Endothelial cell of umbilical vein (primary cell): Measurements from ENCODE around the gene PTPN14. TPM values are rescaled to one million over a fixed set of nuclear protein-coding genes. Genes with fewer than 3 reads are reported as not detected.
"Not testable (repeated sequence)": the region's sequence is repeated elsewhere in the genome, so short reads cannot be mapped to it uniquely, and the experiment has no call there.

ENCODE experiments used
- BruUV-seq: library from RNA; stranded (reverse); fragments of 400-500 nt; replicated peaks from 2 replicates; lab custom pipeline; 2021; lab: Mats Ljungman, UMichigan
- CTCF ChIA-PET: fragments of 300-600, 350-600 bp; sonication (Branson Sonifier 250); formaldehyde crosslinking; loops from one replicate; lab custom pipeline; 2021; ENCODE audit warnings: antibody characterized with exemption, inconsistent platforms; lab: Charles Lee
- POLR2A ChIA-PET: fragments of 300-600, 350-600 bp; sonication (Branson Sonifier 250); formaldehyde crosslinking; loops from one replicate; lab custom pipeline; 2021; ENCODE audit warnings: antibody characterized with exemption, inconsistent platforms; lab: Charles Lee
- DNase-seq: peaks from one replicate; pipeline ENCODE4 v3.0.0-alpha.2; 2011; ENCODE audit warnings: low read depth, low spot score
- FAIRE-seq: peaks from 2 replicates; lab custom pipeline; 2011; peaks lifted over from hg19 to GRCh38; lab: Jason Lieb, UNC
- H2AFZ ChIP-seq: 2 replicates; pipeline ENCODE4 v1.6.0; 2012; ENCODE audit warnings: low read depth, low read length, control low read depth, inconsistent platforms
- H3K27ac ChIP-seq: 2 replicates; pipeline ENCODE4 v1.5.1; 2011; ENCODE audit warnings: low read depth, mild to moderate bottlenecking, control low read depth, low read length, moderate library complexity; ENCODE audit not compliant: insufficient read depth
- H3K27me3 ChIP-seq, 2 experiments: 2 replicates each; pipeline versions ENCODE4 v1.6.0 to v1.6.1; 2011; ENCODE audit warnings: low read length in 2 of 2, mixed read lengths in 1 of 2; ENCODE audit not compliant: control insufficient read depth in 2 of 2, insufficient read depth in 2 of 2
- H3K36me3 ChIP-seq, 2 experiments: 2 replicates in 1 of 2; 3 replicates in 1 of 2; pipeline ENCODE4 v1.5.1; 2011; ENCODE audit warnings: low read length in 2 of 2, mild to moderate bottlenecking in 1 of 2, moderate library complexity in 1 of 2; ENCODE audit not compliant: control insufficient read depth in 2 of 2, insufficient read depth in 2 of 2; ENCODE audit errors: extremely low read depth in 1 of 2
- H3K4me1 ChIP-seq: 3 replicates; pipeline ENCODE4 v1.5.1; 2011; ENCODE audit warnings: mild to moderate bottlenecking, low read length; ENCODE audit not compliant: control insufficient read depth, insufficient read depth; ENCODE audit errors: extremely low read depth
- H3K4me2 ChIP-seq: 2 replicates; pipeline ENCODE4 v1.6.1; 2011; ENCODE audit warnings: low read length, control low read depth, mixed read lengths; ENCODE audit not compliant: insufficient read depth
- H3K4me3 ChIP-seq, 3 experiments: fragments of 200-600 bp in 1 of 3; sonication (generic), shearing (Covaris generic) in 1 of 3; replicated peaks in 1 of 3; 2 replicates each; pipeline ENCODE4 v1.5.1; 2011 to 2016; ENCODE audit warnings: control low read depth in 3 of 3, low read length in 3 of 3, mild to moderate bottlenecking in 2 of 3, inconsistent platforms in 1 of 3, low read depth in 1 of 3, moderate library complexity in 1 of 3; ENCODE audit not compliant: insufficient read depth in 1 of 3
- H3K79me2 ChIP-seq: 2 replicates; pipeline ENCODE4 v1.6.0; 2012; ENCODE audit warnings: low read length, inconsistent platforms; ENCODE audit not compliant: control insufficient read depth, insufficient read depth
- H3K9ac ChIP-seq: replicated peaks from 2 replicates; pipeline ENCODE3; 2011; ENCODE audit warnings: low read length, control low read depth; ENCODE audit not compliant: insufficient read depth; ENCODE audit errors: extremely low read depth
- H3K9me1 ChIP-seq: replicated peaks from 3 replicates; pipeline ENCODE4 v1.6.0; 2011; ENCODE audit warnings: mild to moderate bottlenecking, low read length; ENCODE audit not compliant: control insufficient read depth, insufficient read depth; ENCODE audit errors: extremely low read depth
- H3K9me3 ChIP-seq: replicated peaks from 2 replicates; pipeline ENCODE4 v1.5.1; 2012; ENCODE audit warnings: low read length, inconsistent platforms; ENCODE audit not compliant: control insufficient read depth, insufficient read depth
- H4K20me1 ChIP-seq: replicated peaks from 2 replicates; pipeline ENCODE3; 2011; ENCODE audit warnings: mild to moderate bottlenecking, low read length; ENCODE audit not compliant: control insufficient read depth, insufficient read depth; ENCODE audit errors: extremely low read depth
- CTCF ChIP-seq, 2 donors: IDR thresholded peaks; 1 replicate in 1 of 2; 2 replicates in 1 of 2; pipeline ENCODE4 v1.5.1; 2011; ENCODE audit warnings: low read length in 2 of 2, mild to moderate bottlenecking in 2 of 2, moderate library complexity in 2 of 2, control low read depth in 1 of 2, inconsistent platforms in 1 of 2, low read depth in 1 of 2; ENCODE audit not compliant: insufficient read depth in 1 of 2; ENCODE audit errors: extremely low read depth in 1 of 2
- EZH2 ChIP-seq: IDR thresholded peaks from 2 replicates; pipeline ENCODE4 v1.6.1; 2012; ENCODE audit warnings: borderline replicate concordance, low read depth, mild to moderate bottlenecking, moderate library complexity, low read length, inconsistent platforms; ENCODE audit not compliant: severe bottlenecking
- FOS ChIP-seq: IDR thresholded peaks from 2 replicates; pipeline ENCODE4 v1.6.1; 2011; ENCODE audit warnings: mild to moderate bottlenecking, low read length, moderate library complexity, borderline replicate concordance; ENCODE audit not compliant: insufficient read depth
- GATA2 ChIP-seq: IDR thresholded peaks from 2 replicates; pipeline ENCODE4 v1.7.0; 2011; ENCODE audit warnings: low read depth, mild to moderate bottlenecking, moderate library complexity, mixed read lengths, low read length; ENCODE audit not compliant: insufficient read length, insufficient read depth
- JUN ChIP-seq: IDR thresholded peaks from 2 replicates; pipeline ENCODE4 v1.6.1; 2011; ENCODE audit warnings: borderline replicate concordance, low read depth; ENCODE audit not compliant: insufficient read length, insufficient read depth
- MAX ChIP-seq: IDR thresholded peaks from 2 replicates; pipeline ENCODE4 v1.6.1; 2011; ENCODE audit not compliant: insufficient read depth, insufficient read length
- MYC ChIP-seq: IDR thresholded peaks from one replicate; pipeline ENCODE4 v1.6.1; 2011; ENCODE audit warnings: mild to moderate bottlenecking, low read depth, low read length
- POLR2A ChIP-seq: IDR thresholded peaks from 2 replicates; pipeline ENCODE4 v1.6.1; 2012; ENCODE audit warnings: low read depth, mild to moderate bottlenecking, control low read depth, low read length
- POLR2AphosphoS5 ChIP-seq: IDR thresholded peaks from 2 replicates; pipeline ENCODE4 v1.6.1; 2012; ENCODE audit warnings: low read depth, mild to moderate bottlenecking, control low read depth, low read length, moderate library complexity; ENCODE audit not compliant: insufficient read depth
- dilution Hi-C: fragments of 300-500 bp; cut with MboI; formaldehyde crosslinking; loops from one replicate; pipeline ENCODE4 v1.15.0; 2019; ENCODE audit warnings: low sequenced_read_pairs; ENCODE audit not compliant: extremely low pct_ligation_motif_present
- intact Hi-C: fragments of 100-400 bp; cut with micrococcal nuclease; formaldehyde crosslinking; loops from one replicate; pipeline ENCODE4 v1.10.0; 2022
- polyA plus RNA-seq, 4 experiments: library from polyadenylated mRNA; depleted of rRNA in 3 of 4; stranded (reverse) in 3 of 4; unstranded in 1 of 4; fragments of >200 nt; gene quantifications; 2 replicates each; pipeline versions ENCODE4 v1.2.1 to v1.2.3, GENCODE V29; 2011 to 2012; ENCODE audit warnings: missing spikeins in 1 of 4
- total RNA-seq: library from RNA; stranded (reverse); gene quantifications from 2 replicates; pipeline ENCODE4 v1.2.3, GENCODE V29; 2021

PTPN14 gene
- total and polyA plus RNA-seq, 2 donors (not counting 3 experiments of a cell fraction or from before 2014, with no cell fraction given), result 18.5 to 93.0 TPM

- Histone ChIP-seq H3K36me3 (no peaks in the 10 kb centered on the region), H3K79me2 (no peaks in the 10 kb centered on the region), H3K27ac (no peak overlapping the region), H3K27me3 (no peaks in the 10 kb centered on the region), H3K9me1 (no peaks in the 10 kb centered on the region), H4K20me1 (no peaks in the 10 kb centered on the region), H3K4me3 (no peak overlapping the region), H3K9me3 (no peaks in the 10 kb centered on the region), H3K4me2 (no peak overlapping the region), H2AFZ (no peak overlapping the region), H3K4me1 (peaks cover 9% of the 10 kb centered on the region), H3K9ac (no peak overlapping the region)
- FAIRE-seq, result no peak
- intact Hi-C loops (no loop called here), dilution Hi-C loops (loop anchor here (25.0 kb wide), 1 partner anchor 242 kb away; no protein-coding TSS in a partner anchor)
- DNase-seq, result no peak
- ChIA-PET POLR2A (no interaction called here), CTCF (interaction anchor here (1.5 to 10.2 kb wide), 2 partner anchors 12 to 27 kb away, joined by 4 to 171 read pairs; partner anchors contain the start of gene PTPN14)
- TF ChIP-seq JUN, result no peak
- no peak for TF ChIP-seq CTCF (IDR thresholded peaks at IDR 0.05; ENCODE audit: extremely low read depth in 1 of 2, insufficient read depth in 1 of 2, low read depth in 1 of 2, low read length in 2 of 2)
- TF ChIP-seq GATA2, result no peak
- TF ChIP-seq FOS, result no peak
- no peak for TF ChIP-seq MYC
- TF ChIP-seq MAX, result no peak
- no peak for TF ChIP-seq EZH2
- TF ChIP-seq POLR2A, result no peak
- no peak for TF ChIP-seq POLR2AphosphoS5
- BruUV-seq, result no TSS peak
Observed at GRCh38 chr1:214579183-214579582, 27.8 kb upstream of the PTPN14 start.

- H3K4me1 ChIP-seq, H3K4me3 ChIP-seq, H3K27me3 ChIP-seq, H4K20me1 ChIP-seq, DNase-seq, FAIRE-seq, POLR2A ChIA-PET, H3K27ac ChIP-seq, H2AFZ ChIP-seq, H3K9me3 ChIP-seq, H3K4me2 ChIP-seq, intact Hi-C loops, BruUV-seq, H3K9ac ChIP-seq, CTCF ChIA-PET, H3K36me3 ChIP-seq, H3K79me2 ChIP-seq, H3K9me1 ChIP-seq: not testable (repeated sequence)
- dilution Hi-C loops, result loop anchor here (25.0 kb wide), 1 partner anchor 239 kb away; no protein-coding TSS in a partner anchor
Observed at GRCh38 chr1:214576120-214576519, 24.7 kb upstream of the PTPN14 start.
